Cortex of kidney (tissue), 1 donor: Measurements from ENCODE around the gene IGDCC3.

Source experiments
- DNase-seq: peaks from one replicate; lab custom pipeline; 2025; lab: John Stamatoyannopoulos, UW

The IGDCC3 gene

DNA sequence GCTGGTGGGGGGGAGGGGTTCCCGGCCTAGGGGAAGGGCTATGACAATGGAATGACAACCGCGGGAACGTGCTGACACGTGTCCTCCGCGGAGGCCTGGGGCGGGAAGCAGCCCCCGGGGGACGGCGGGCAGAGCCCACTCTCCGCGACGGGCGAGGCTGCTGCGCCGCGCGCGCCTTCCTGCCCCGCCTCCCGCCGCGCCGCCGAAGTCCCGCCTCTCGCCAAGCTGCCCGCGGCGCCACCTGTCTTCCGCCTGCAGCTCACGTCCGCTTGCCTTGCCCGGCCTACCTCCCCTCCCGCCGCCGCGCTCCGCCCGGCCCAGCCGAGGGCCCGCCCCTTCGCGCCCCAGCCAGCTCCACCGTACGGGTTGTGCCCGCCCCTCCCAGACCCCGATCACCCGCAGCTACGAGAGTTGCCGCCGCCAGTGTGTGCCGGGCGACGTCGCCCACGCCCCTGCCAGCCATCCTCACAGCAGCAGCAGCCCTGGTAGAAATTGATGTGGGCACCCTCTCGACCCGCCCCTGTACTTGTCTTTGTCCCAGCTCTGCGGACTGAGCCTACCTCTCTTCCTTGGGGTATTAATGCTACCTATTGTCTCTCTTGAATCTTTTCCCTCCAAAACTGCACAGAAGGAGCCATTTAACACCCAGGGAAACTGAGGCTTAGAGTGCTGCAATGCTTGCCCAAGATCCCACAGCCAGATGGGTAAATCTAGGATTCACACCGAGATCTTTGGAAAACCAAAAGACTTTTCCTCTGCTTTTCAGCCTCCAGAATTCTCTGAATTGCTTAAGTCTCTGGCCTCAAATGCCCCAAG, 90.9 kb downstream of the IGDCC3 start, which contains the start of gene PARP16:
PARP16 (minus strand) TSS at position 180 of the 816 bp plus-strand sequence. CDS start 457 bp downstream, outside the sequence.
- peak; percentile 80 for DNase-seq

DNA sequence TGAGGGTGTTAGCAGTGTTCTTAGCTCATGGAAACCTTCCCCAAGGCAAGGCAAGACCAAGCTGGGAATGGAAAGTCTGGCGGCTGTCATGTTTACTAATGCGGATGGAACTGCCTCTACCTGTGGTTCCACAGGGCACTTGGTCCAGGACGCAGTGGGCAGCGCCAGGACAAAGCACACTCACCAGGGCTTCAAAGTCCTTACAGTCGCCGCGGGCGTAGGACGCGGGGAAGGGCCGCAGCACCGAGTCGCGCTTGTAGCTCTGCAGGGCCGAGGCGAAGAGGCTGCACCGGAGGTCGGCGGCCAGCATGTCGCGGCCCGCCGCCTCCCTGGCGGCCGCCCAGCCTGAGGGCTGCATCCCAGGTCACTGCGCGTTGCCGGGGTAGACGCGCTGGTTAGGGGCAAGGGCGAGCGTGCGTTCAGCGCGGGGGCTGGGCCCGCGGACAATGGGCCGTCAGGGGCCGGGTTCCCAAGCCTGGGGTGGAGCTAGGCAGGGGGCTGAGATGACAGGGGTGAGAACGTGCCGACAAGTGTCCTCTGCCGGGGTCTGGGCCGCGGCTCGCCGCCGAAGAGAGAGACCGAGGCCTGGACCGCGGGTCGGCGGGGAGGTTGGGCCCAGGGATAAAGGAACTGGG, 91.6 kb downstream of the IGDCC3 start:
- DNase-seq = no peak

DNA sequence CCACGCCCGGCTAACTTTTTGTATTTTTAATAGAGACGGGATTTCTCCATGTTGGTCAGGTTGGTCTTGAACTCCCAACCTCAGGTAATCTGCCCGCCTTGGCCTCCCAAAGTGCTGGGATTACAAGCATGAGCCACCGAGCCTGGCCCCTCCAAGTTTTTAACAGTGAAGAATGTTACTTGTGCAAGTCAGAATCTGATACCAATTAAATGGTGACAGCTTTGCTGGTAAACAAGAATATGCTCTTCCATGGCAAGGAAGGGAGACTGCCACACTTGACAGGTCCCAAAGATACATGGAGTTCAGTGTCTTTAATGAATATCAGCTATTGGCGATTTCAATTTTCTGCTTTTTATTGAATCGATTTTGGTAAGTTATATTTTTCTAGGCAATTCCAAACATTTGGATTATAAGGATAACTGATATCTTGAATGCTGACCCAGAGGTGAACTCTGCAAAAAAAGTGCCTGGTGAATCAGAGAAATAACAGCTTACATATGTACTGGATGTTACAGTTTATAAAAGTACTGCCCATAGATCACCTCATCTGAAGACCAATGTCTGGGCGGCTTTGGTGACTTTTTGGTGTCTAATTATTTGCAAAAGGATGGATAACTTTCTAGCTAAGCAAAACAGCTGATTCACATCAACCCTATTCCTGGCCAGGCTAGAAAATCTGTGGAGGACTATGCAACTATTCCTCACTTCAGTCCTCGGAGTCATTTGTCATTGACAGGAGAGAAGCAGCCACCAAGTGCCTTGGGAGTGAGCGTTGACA, 92.3 kb downstream of the IGDCC3 start:
- DNase-seq = no peak

DNA sequence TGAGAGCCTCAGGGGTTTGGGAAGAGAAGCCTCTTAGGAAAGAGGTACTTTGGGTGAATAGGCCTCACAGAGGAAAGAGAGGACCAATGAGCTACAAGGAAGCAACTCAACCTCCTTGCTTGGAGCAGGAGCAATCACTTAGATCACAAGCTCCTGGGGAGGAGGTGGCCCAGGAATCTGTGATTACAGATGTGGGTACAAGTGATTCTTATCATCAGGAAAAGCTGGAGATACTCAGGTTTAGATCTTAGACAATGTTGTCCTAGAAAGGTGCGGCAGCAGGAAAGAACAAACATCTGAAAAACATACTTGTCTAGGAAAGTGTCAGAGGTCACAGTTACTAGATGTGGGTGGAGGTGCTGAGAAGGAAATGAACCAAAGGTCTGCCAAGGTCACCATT, 99.3 kb downstream of the IGDCC3 start:
- DNase-seq = no peak
